ENCODE data around the gene MAEA. TPM values are rescaled to one million over a fixed set of nuclear protein-coding genes. Genes with fewer than 3 reads are reported as not detected.

Gene MAEA
- total and polyA plus RNA-seq, 2 of the 8 experiments (the other 6 are each of a cell fraction or from before 2014, with no cell fraction given) = 75.8 to 133 TPM

DNA sequence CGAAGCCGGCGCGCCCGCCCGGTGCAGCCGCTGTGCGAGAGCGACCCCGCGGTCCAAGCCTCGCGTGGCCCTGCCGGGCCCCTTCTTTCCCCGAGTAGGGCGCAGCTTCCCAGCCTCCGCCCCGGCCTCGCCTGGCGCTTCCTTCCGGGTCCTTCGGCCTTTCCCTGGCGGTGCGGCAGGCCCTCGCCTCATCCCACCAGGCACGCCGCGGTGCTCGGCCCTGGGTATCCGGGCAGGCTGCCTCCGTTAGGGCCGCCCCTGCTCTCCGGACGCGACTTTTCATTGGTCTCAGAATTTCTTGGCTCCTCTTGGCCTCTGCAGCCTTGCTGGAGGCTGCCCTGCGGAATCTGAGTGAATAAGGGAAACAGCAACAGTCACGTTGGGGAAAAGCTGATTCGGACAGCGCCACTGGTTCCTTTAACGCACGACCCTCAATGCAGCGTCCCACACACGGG, 57.7 kb downstream of the MAEA start (continued):
- TF ChIP-seq E2F6 (IDR thresholded peaks at IDR 0.05) (0 out of 2 replicates have a peak, but pooled peaks have one; percentile 26), SIN3A (conservative IDR thresholded peaks at IDR 0.05 in 1 of 2, IDR thresholded peaks at IDR 0.05 in 1 of 2; ENCODE audit: low read depth in 1 of 2, low read length in 2 of 2) (0 out of 4 replicates have a peak, but pooled peaks of 1 of the 2 experiments have one; percentile 14), POU5F1 (IDR thresholded peaks at IDR 0.05; ENCODE audit: low read depth, low read length) (no peak)

Data from H1 (cell line).